Kasumi-1 (cell line): ENCODE results near the gene MFSD6.

Experiments
- DNase-seq, 2 experiments: peaks; one replicate each; lab custom pipeline; 2025; lab: John Stamatoyannopoulos, UW

Gene MFSD6

GRCh38 chr2:190530248-190530900, 122.2 kb downstream of the MFSD6 start:
- no peak for DNase-seq

GRCh38 chr2:190532581-190532980, 124.4 kb downstream of the MFSD6 start:
- DNase-seq: peak; percentile 73 to 79

DNA sequence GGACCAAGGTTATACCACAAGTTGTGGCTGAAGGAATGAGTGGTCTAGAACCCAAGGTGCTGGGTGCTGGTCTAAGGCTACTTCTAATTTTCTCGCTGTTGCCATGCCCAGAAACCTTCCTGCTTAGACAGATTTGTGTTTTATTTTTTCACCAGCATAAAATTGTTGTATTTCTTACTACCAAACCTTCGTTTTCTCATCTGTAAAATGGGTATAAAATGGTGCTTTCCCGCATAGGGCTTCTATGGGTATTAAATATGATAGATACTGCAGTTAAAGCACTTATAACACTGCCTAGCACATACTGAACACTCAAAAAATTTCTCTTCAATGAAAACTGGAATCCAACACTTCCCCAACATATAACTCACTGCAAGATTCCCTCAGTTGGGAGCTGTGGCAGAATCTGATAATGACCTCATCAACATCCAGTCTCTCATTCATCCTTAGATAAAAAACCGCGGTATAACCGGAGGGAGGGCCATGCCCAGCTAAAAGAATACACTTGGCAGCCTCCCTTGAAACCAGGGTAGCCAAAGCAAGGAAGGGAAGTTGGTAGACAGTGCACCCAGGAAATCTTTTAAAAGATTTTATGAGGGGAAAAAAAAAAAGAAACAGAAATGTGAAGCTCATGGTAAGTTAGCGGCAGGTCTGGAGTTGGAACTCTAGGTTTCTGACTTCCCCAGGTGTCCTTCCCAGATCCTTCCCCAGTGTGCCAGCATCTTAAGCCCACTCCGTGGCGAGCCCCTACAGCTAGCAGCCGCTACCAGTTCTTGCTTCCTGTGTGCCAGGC, 125.2 kb downstream of the MFSD6 start:
- DNase-seq: peak; percentile 46 to 70

DNA sequence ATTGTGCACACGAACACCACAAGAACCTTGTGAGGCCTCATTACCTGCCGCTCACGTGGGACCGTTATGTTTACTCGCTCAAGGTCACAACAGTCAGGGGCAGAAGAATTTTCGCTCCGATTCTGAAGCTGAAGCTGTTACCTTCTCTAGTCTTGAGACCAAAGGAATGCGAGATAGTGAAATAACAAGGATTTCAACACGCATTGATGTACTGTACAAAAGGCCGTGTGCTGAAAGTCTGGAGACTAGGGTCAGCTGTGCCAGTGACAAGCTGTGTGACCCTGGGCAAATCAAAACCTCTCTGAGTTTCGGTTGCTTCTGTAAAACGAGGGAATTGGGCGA, 125.8 kb downstream of the MFSD6 start:
- DNase-seq: no peak

- DNase-seq: peak; percentile 93 to 97
These were observed 126.4 kb downstream of the MFSD6 start, which contains the start of gene NEMP2 for GRCh38 chr2:190534310-190535120. TSS of gene NEMP2 (minus strand) at chr2:190534722. CDS start at chr2:190534655, 67 bp downstream.

DNA sequence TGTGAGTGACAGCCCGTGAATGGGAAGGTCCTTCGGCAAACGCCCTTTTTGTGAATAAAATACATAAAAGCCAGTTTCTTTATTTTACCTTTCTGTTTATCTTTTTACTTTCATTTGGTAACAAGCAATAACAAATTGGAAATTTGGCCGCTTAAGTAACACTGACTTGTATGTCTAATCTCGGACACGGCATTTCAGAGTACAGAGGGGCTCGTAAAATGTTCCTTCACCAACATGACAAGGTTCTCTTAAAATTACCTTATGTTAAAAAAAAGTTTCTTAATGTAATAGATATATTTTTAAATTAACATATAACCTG, 126.9 kb downstream of the MFSD6 start:
- DNase-seq: no peak

GRCh38 chr2:190535586-190535985, 127.4 kb downstream of the MFSD6 start:
- DNase-seq: peak in 1 of 2 experiments; percentile 55

GRCh38 chr2:190537765-190538164, 129.6 kb downstream of the MFSD6 start:
- peak in 1 of 2 experiments; percentile 14 for DNase-seq

- DNase-seq: no peak
These were observed 130.0 kb downstream of the MFSD6 start for GRCh38 chr2:190538201-190538600.

DNA sequence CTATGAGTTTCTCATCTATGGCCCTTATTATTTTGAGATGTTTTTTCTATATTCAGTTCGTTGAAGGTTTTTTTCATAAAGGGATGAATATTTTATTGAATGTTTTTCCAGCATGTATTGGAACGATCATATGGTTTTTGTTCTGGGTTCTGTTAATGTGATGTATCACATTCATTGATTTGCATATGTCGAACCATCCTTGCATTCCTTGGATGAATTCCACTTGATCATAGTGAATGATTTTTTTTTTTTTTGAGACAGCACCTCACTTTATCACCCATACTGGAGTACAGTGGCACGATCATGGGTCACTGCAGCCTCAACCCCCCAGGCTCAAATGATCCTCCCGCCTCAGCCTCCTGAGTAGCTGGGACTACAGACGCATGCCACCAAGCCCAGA, 131.9 kb downstream of the MFSD6 start:
- no peak for DNase-seq

DNA sequence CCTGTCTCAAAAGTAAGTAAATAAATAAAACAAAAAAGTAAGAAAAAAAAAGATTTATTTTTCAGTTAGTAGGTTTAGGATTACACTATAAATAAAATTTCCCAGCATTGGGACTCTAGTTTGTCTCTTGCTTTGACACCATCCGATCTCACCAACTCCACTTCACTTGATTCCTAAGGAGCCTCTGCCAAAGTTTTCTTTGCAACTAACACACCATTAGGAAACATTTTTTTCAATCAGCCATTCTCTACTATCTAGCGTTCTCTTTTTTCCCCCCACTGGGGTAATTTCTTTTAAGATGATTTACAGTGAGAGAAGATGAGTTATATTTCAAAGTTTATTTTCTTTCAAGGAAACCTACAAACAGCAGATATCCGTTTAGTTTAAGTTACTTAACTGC, 136.9 kb downstream of the MFSD6 start:
- DNase-seq: no peak

- no peak for DNase-seq
These were observed 137.6 kb downstream of the MFSD6 start for GRCh38 chr2:190545555-190546385.

GRCh38 chr2:190546734-190547133, 138.6 kb downstream of the MFSD6 start:
- DNase-seq: no peak

- DNase-seq: no peak
These were observed 139.7 kb downstream of the MFSD6 start for GRCh38 chr2:190547886-190548285.

- no peak for DNase-seq
These were observed 142.0 kb downstream of the MFSD6 start for GRCh38 chr2:190550137-190550536.
